Measurements from ENCODE around the gene CCDC102B.

CCDC102B gene

GRCh38 chr18:68793951-68794350 is 3.9 kb upstream of the CCDC102B start:
- Histone ChIP-seq H3K9me3 (ENCODE audit: severe bottlenecking) (no peaks in the 10 kb centered on the region), H3K27me3 (ENCODE audit: insufficient read depth, poor library complexity, severe bottlenecking) (no peaks in the 10 kb centered on the region), H3K27ac (ENCODE audit: poor library complexity, severe bottlenecking) (no peak overlapping the region), H3K4me1 (ENCODE audit: insufficient read depth, poor library complexity, severe bottlenecking) (peaks cover 11% of the 10 kb centered on the region), H3K4me3 (ENCODE audit: severe bottlenecking) (no peak overlapping the region), H3K36me3 (ENCODE audit: low read depth) (no peaks in the 10 kb centered on the region)
- DNase-seq (ENCODE audit: low spot score) (no peak), ATAC-seq (ENCODE audit: low read depth) (no peak)
- no peak for TF ChIP-seq CTCF (IDR thresholded peaks at IDR 0.05; ENCODE audit: poor library complexity, severe bottlenecking)

GRCh38 chr18:68796936-68797690 is 767 bp upstream of the CCDC102B start:
- no peak for TF ChIP-seq CTCF (IDR thresholded peaks at IDR 0.05; ENCODE audit: poor library complexity, severe bottlenecking)
- DNase-seq (ENCODE audit: low spot score) (no peak), ATAC-seq (ENCODE audit: low read depth) (no peak)
- Histone ChIP-seq H3K36me3 (ENCODE audit: low read depth) (no peaks in the 10 kb centered on the region), H3K4me3 (ENCODE audit: severe bottlenecking) (no peak overlapping the region), H3K27me3 (ENCODE audit: insufficient read depth, poor library complexity, severe bottlenecking) (no peaks in the 10 kb centered on the region), H3K27ac (ENCODE audit: poor library complexity, severe bottlenecking) (no peak overlapping the region), H3K9me3 (ENCODE audit: severe bottlenecking) (no peaks in the 10 kb centered on the region), H3K4me1 (ENCODE audit: insufficient read depth, poor library complexity, severe bottlenecking) (peaks cover 6% of the 10 kb centered on the region)

- DNase-seq (ENCODE audit: low spot score): no peak
- no peaks in the 10 kb centered on the region for H3K36me3 ChIP-seq (ENCODE audit: low read depth)
- peaks cover 6% of the 10 kb centered on the region for H3K4me1 ChIP-seq (ENCODE audit: insufficient read depth, poor library complexity, severe bottlenecking)
- H3K27me3 ChIP-seq (ENCODE audit: insufficient read depth, poor library complexity, severe bottlenecking): no peaks in the 10 kb centered on the region
- TF ChIP-seq CTCF (IDR thresholded peaks at IDR 0.05; ENCODE audit: poor library complexity, severe bottlenecking): no peak
- no peak overlapping the region for H3K4me3 ChIP-seq (ENCODE audit: severe bottlenecking)
- ATAC-seq (ENCODE audit: low read depth): no peak
- H3K27ac ChIP-seq (ENCODE audit: poor library complexity, severe bottlenecking): no peak overlapping the region
- no peaks in the 10 kb centered on the region for H3K9me3 ChIP-seq (ENCODE audit: severe bottlenecking)
Observed at GRCh38 chr18:68800075-68800474, 2.2 kb downstream of the CCDC102B start.

GRCh38 chr18:68803356-68803755 is 5.5 kb downstream of the CCDC102B start:
- no peak for TF ChIP-seq CTCF (IDR thresholded peaks at IDR 0.05; ENCODE audit: poor library complexity, severe bottlenecking)
- no peaks in the 10 kb centered on the region for H3K9me3 ChIP-seq (ENCODE audit: severe bottlenecking)
- H3K27me3 ChIP-seq (ENCODE audit: insufficient read depth, poor library complexity, severe bottlenecking): no peaks in the 10 kb centered on the region
- no peak for ATAC-seq (ENCODE audit: low read depth)
- no peak overlapping the region for H3K27ac ChIP-seq (ENCODE audit: poor library complexity, severe bottlenecking)
- no peak for DNase-seq (ENCODE audit: low spot score)
- H3K36me3 ChIP-seq (ENCODE audit: low read depth): no peaks in the 10 kb centered on the region
- no peak overlapping the region for H3K4me3 ChIP-seq (ENCODE audit: severe bottlenecking)
- no peaks in the 10 kb centered on the region for H3K4me1 ChIP-seq (ENCODE audit: insufficient read depth, poor library complexity, severe bottlenecking)

GRCh38 chr18:68817584-68817983 is 19.7 kb downstream of the CCDC102B start:
- no peaks in the 10 kb centered on the region for H3K27me3 ChIP-seq (ENCODE audit: insufficient read depth, poor library complexity, severe bottlenecking)
- ATAC-seq (ENCODE audit: low read depth): no peak
- H3K36me3 ChIP-seq (ENCODE audit: low read depth): no peaks in the 10 kb centered on the region
- no peaks in the 10 kb centered on the region for H3K4me1 ChIP-seq (ENCODE audit: insufficient read depth, poor library complexity, severe bottlenecking)
- H3K9me3 ChIP-seq (ENCODE audit: severe bottlenecking): no peaks in the 10 kb centered on the region
- no peak for TF ChIP-seq CTCF (IDR thresholded peaks at IDR 0.05; ENCODE audit: poor library complexity, severe bottlenecking)
- H3K4me3 ChIP-seq (ENCODE audit: severe bottlenecking): no peak overlapping the region
- no peak for DNase-seq (ENCODE audit: low spot score)
- no peak overlapping the region for H3K27ac ChIP-seq (ENCODE audit: poor library complexity, severe bottlenecking)

Measured in RWPE2 (cell line).